Colon (tissue), 2 donors: Measurements from ENCODE around the gene NEIL1.

Source experiments
- FAIRE-seq: peaks from 2 replicates; lab custom pipeline; 2012; peaks lifted over from hg19 to GRCh38; lab: Jason Lieb, UNC
- donor health status: control.
- donor health status: control.

Gene NEIL1

DNA sequence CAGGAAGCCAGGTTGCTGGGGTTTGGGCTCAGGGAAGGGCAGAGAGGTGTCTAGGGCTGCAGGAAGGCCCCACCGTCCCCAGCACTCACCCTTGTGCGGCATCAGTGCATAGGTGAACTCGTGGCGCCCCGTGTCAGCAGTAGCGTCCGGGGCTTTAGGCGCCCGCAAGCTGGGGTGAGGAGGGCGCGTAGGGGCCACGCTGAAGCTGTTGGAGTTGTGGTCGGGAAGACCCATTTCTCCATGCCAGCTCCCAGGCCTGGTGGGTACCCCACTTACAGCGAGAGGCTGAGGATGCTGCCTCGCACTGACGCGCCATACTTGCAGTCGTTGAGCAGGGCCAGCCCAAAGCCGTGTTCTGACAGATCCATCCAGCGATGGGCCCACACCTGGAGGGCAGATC lies 9.7 kb downstream of the NEIL1 start:
- FAIRE-seq = no peak

DNA sequence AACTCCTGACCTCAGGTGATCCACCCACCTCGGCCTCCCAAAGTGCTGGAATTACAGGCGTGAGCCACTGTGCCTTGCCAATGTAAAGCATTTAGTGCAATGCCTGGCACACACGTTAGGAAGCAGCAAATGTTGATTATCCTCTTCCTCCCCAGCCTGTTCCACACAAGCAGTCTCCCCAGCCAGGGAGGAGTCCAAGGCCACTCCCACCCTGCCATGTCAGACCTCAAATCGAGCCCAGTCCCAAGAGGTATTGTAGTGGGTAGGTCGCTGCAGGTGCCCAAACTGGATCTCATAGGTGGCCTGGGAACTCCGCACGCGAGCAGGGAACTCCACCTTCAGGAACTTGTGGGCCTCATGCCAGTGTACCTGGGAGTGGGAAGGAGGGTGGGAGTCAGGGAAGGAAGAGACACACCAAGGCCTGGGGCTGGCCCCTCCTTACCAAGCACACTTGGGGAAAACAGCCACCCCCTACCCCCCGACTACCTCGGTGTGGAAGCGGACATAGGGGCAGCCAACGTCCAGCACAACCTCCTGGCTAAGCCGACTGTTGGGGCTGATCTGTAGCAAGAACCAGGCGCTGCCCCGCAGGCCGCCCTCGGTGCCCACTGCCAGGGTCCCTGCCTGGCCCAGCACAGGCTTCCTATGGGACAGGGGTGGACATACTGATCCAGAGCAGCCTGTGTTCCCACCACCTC lies 11.3 kb downstream of the NEIL1 start:
- no peak for FAIRE-seq

DNA sequence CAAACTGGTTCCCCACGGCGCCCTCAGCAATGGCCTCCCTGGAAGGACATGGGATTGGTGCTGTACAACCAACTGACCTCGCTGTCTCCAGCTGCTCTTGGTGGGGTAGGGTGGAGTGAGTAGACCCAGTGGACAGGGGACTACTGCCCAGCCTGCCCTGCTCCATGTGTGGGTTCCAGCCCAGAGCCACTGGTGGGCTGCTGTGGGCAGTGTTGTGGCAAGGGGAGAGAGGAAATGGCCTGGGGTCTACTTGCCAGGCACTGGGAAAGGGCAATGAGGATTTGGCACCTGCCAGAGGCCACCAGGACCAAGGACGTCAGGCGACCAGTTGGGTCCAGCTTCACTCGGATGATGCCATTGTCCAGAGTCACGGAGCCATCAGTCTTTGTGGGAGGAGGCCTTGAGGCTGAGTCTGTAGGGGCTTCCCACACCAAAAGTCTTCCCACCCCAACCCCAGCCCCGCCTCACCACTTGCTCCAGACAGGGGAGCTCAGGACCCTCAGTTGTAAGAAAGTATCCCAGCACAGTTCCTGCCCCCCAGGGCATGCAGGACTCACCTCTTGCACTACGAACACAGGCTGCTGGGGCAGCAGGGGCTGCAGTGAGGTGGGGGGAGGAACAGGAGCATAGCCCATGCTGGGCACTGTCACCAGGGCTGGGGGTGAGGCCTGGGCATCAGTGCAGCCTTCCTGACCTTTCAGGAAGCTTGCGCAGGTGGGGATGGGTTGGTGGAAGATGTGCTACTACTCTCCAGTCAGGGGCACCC lies 12.1 kb downstream of the NEIL1 start:
- no peak for FAIRE-seq

DNA sequence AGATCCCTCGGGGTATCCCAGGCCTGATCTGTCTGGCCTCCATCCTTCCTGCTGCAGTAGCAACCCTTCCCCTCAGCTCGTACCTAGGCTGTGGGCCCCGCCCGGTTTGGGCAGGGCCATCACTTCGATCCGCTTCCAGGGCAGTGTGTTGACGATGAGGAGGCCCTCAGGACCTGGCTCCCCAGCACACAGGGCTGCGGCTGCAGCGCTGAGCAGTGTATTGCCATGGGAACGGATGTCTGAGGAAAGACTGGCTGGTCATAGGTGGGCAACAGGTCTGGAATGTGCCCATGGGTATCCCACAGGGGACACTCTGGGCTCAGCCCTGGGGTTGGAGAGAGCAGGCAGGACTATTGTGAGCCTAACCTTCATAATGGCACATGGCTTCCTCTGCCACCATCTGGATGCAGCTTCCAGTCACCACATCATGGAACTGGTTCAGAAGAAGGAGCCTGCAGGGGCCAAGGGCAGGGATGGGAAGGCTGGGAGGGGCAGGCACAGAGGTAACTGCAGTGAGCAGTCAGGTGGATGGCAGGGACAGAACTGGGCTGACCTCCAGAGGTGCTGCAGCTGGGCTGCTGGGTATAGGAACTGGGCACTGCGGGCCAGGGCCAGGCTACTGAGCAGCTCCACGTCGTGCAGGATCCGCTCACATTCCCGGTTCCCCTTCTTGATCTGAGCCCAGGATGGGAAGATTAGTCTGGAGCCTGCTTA lies 12.9 kb downstream of the NEIL1 start:
- no peak for FAIRE-seq

DNA sequence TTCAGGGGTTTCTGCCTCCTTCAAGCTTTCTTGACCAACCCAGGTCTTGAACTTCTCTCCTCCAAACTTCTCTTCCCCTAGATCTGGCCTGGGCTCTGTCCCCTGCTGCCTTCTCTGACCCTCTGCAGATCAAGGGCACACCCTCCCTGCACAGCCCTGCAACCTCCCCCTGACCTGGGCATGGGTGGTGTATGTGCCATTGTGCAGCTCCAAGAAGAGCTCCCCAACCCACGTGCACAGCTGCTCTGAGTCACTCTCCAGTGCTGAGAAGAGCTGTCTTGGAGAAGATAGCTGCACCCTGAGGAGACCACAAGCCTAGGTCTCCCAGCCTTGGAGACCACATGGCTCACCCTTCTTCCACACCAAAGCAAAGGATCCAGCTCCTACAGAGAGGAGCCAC lies 13.6 kb downstream of the NEIL1 start:
- no peak for FAIRE-seq

DNA sequence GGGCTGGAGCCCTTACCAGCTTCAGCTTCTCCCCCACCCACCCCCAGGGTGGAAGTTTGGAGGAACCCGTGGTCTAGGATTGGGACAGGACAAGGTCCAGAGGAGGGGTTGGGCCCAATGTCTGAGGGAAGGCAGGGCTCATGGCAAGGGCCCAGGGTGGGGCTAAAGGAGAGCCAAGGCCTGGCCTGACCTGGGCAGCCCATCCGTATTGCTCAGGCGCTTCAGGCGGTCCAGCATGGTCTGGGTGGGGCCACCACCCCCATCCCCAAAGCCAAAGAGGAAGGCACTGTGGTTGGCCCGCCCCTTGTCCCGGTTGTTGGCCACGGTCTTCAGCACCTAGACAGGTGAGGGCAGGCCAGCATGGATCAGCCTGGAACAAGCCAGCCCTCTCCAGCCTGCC lies 14.0 kb downstream of the NEIL1 start:
- FAIRE-seq = no peak

DNA sequence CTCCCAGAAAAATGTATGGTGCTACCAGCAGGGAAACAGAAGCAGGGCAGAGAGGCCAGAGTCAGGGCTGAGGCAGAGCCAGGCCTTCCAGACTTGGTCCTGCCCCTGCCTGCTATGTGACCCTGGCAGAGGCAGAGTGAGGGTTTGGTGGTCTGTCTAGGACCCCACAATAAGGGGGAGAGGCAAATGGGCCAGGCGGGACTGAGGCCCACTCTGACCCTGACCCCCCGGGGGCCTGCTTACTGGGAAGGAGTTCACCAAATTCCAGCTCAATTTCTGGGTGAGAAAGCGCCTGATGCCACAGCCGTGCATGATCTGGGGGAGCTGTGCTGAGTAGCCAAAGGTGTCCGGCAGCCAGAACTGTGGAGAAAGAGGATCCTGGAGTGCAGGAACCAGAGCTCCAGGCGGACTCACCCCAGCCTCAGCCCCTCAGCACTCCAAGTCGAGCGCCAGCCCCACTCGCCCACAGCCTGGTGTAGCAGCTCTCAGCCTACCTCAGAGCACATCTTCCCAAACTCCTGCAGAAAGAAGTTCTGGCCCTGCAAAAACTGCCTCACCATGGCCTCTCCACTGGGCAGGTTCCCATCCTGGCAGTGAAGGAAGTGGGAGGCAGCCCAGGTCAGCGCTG lies 14.6 kb downstream of the NEIL1 start:
- FAIRE-seq = no peak

DNA sequence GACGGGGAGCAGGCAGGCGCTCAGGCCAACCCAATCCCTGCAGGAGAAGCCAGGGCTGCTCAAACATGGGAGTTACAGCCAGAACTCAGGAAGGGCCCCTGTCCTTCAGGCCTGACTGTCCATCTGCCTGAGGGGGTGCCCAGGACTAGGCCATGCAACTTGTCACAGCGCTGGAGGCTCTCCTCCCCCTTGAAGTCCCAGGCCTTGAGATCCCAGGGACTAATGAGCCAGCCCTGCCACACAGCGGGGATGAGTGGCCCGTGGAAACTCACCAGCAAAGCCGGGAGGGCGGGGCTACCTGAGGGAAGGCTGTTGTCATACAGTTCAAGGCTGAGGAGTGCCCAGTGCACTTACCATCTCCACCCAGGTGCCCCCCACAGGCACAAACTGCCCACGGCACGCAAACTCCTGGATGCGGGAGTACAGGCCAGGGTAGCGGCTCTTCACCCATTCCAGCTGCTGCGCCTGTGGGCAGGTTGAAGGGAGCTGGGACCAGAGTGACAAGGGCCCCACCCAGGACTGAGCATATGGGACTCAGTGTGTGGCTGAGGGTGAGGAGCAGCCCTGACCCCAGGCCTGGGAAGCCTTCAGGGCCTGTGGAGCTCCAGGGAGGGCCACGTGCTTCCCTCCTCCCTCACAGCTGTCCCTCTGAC lies 15.3 kb downstream of the NEIL1 start:
- FAIRE-seq = no peak

DNA sequence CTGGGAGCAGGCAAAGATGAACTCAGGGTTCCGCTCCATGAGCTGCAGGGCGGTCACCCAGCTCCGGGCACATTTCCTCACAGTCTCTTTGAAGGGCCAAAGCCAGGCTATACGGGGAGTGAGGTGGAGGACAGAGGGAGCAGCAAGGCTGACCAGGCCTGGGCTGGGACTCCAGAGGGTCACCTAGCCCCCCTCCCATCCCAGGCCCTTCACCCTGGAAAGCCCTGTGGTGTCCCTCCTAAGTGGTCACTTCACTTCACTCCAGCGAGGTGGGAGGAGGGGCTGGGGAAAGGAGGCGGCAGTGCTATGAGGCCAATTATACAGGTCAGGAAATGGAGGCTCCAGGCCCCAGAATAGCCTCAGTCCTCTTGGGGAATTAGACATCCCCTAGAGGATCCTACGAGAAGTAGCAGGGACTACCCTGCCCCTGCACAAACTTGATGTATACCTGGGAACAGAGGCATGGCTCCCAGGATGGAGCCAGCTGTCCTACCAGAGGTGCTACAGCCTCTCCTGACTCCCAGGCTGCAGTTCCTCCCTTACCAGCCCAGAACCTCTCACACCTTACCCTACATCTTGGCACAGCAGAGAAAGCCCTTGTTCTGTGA lies 15.9 kb downstream of the NEIL1 start:
- no peak for FAIRE-seq

DNA sequence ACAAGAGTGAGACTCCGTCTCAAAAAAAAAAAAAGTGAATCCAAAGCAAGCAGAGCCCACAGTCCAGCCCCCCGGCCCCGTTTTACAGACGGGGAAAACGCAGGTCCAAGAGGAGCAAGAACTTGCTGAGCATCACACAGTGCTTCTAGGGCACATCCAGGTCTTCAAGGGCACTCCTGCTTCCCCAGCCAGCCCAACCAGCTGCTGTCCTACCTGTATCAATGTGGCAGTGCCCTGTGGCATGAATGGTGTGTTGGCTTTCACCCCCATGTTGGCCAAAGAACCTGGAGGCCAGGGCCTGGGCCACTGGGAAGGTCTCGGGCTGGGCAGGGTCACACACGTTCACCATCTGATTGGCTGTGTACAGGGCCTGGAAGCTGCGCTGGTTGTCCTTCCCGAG lies 16.9 kb downstream of the NEIL1 start:
- no peak for FAIRE-seq

DNA sequence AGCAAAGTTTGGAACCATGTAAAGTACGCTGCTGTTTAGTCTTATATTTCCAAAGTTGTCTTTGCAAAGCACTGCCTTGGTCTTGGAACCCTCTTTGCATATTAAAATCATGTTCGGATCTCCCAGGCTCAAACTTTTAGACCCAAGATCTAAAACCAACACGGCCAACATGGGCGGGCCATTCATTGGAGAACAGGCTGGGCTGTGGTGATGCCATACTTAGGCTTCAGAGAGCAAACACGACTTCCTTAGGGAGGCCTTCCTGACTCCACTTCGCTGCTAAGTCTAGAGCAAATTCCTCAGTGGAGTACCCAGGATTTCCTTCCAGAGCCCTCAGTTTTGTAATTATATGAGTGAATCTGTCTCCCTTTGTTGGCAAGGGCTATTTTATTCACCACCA lies 18.0 kb downstream of the NEIL1 start:
- no peak for FAIRE-seq

DNA sequence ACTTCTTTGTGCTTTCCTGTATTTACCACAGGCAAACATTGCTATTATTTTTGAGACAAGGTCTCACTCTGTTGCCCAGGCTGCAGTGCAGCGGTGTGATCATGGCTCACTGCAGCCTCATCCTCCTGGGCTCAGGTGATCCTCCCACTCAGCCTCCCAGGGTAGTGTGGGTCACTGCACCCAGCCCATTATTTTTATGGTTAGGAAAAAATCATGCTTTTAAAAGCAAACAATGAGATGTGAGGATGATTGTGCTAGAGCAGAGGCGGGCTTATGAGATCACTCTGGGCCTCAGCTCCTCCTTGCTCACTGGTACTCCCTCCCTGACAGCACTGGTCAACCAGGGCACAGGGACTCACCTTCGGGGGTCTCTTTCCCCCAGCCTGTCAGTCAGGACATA lies 19.3 kb downstream of the NEIL1 start:
- no peak for FAIRE-seq

DNA sequence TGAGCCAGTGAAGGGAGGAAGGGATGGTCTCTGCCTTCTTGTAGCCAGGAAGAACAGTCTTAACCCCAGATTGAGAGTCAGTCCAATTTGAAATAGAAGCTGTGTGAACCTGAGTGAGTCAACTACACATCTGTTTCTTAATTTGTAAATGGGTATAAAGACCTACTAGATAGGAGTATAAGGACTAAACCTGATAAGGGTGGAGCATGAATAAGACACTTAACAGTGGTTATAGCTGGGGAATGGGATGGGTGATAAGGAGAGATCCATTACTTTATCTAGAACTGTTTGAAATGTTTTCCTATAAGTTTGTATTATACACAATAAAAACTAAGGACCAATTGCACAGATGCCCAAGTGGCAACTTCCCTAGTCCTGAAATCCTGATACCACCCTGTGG lies 20.2 kb downstream of the NEIL1 start:
- FAIRE-seq = no peak

DNA sequence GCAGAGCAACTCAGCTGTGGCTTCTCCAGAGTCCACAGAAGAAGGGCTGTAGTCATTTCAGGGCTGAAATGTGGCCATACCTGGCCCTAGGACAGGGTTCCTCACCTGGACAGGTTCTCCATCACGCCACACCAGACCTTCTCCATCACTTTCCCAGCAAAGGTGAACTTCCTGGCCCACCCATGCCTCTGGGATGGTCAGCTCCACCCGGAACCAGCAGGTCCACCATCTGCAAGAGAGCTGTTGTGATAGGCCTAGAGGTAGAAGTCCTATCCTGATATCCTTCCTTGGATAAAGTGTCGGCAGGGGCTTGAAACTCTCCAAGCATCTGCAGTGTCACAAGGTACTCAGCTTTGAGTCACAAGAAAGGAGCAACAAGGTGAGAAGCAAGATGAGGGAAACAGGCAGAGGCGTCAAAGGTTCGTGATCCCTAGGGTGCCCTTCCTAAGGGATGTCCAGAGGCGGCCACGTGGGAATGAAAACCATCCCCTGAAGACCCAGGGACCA lies 20.6 kb downstream of the NEIL1 start:
- no peak for FAIRE-seq

DNA sequence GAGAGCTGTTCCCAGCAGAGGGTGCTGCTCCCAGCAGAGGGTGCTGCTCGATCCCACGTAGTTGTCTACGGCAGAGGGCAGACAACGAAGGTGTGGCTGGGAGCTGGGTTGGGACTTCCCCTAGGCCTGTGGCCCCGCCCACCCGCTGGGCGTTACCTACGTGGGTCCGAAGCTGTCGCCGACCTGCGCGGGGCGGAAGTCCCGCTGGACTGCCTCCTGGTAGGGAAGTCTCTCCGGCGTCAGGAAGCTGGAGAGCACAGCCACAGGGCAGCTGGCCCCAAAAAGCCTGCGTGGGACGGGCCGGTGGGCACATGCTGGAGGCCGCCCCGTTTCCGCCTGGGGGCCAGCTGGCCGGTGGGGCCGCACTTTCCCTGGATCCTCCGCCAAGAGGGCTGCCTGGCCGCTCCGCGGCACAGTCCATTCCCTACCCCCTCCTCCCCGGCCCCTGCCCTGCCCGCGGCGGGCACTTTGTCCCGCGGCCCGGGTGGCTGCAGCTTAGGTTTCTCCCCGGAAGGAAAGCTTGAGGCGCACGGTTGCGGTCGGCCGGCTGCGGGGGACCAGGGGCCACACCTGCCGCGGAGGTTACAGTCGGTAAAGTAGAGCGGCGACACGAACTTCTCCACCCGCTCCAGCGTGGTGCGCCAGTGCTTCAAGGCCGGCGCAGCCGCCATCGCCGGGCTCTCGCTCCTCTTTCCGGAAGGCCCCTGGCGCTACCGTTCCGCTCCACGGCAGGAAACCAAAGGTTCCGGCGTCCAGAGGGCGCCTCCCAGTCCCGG lies 21.3 kb downstream of the NEIL1 start, which contains the start of gene MAN2C1:
Gene MAN2C1, minus strand, starts transcription at position 695 of the 776 bp plus-strand sequence. Its CDS starts 24 bp downstream, at position 671.
- no peak for FAIRE-seq

DNA sequence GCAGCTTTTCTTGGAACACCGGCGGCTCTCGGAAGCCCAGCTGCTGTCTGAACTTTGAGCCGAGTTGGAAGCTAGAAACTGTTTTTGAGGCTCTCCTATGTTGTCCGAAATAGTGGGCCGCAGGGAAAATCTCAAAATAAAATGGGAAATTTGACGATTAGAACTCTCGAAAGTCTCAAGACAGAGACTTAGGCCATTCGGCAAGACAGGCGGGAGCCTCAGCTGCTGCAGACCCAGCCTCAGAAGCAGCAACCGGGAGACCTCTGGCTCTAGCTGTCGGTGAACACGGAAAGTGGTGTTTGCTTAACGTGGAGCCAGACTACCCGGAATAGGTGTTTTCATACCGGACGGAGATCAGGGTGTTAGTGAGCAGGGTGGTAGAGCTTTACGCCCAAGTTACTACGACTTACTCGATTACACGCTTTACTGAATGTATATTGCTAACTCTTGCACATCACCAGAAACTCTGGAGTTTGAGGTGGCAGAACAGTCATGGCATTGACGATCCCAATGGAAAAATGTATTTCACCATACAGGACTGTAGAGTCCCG lies 21.9 kb downstream of the NEIL1 start:
- FAIRE-seq = no peak

DNA sequence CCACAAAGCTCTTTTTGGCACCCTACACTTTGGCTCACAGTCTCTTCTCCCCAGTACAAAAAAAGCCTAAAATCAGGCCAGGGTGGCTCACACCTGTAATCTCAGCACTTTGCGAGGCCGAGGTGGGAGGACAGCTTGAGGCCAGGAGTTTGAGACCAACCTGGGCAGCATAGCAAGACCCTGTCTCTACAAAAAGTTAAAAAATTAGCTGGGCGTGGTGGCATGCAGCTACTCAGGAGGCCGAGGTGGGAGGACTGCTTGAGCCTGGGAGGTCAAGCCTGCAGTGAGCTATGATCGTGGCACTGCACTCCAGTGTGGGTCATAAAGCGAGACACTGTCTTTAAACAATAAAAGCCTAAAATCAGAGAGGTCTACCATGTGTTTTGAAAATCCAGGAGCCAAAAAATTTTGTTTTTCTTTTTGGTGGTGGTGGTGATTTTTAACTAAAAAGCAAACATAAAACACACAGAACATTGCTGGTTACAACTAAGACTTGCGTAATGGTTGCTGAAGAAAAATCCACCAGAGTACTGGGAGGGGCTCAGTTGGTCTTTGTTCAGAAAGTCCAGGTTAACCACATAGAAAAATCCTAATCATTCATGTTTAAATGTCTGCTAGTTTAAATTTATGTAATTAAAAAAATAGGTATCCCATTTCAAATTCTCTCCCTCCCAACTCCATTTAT lies 23.2 kb downstream of the NEIL1 start:
- FAIRE-seq = no peak

DNA sequence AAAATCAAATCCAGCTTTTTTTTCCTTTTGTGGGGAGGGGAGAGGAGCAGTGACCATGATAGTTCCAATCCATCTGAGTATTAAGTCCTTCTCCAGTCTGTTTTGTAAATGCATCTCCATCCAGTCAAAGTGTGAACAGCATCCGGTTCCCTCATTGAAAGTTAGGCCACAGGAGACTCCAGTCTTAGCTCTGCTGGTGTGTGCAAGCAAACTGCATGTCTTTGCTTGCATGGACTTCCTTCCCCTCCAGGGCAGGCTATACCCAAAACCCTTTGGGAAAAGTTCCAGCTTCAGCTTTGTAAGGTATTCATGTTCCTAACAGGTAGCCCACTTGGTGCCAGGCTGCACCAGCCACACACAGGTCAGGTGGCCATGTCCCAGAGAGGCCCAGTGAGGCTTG lies 24.6 kb downstream of the NEIL1 start:
- FAIRE-seq = no peak

DNA sequence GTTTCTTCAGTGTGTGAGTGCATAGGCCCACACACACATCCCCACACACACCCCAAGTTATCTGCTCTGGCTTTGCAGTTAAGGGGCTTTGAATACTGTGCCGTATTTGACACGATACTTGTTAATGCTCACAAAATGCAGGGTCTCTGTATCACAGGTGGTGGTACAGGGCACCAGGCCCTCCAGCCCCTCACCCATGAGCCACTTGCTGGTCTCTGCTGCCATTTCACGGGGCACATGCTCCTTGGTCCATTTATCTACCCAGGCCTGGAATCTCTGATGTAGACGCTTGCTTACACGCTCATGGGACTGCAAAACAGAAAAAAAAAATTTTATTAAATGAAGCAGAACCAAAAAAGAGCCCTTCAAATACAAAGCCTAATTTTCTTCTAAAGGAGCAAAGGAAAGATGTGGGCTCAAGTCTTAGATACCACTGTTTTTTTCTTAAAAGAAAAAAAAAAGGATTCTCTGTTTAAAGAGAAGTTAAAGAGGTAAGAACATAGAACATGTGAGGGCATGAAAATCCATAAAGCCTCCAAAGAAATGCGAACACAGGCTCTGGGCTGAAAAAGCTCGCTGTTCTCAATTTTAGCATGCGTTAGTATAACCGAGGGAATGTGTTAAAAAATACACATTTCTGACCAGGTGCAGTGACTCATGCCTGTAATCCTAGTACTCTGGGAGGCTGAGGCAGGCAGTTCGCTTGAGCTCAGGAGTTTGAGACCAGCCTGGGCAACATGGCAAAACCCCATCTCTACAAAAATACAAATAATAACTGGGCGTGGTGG lies 25.3 kb downstream of the NEIL1 start:
- no peak for FAIRE-seq
